ENCODE data around the gene DDX23.

The DDX23 gene

DNA sequence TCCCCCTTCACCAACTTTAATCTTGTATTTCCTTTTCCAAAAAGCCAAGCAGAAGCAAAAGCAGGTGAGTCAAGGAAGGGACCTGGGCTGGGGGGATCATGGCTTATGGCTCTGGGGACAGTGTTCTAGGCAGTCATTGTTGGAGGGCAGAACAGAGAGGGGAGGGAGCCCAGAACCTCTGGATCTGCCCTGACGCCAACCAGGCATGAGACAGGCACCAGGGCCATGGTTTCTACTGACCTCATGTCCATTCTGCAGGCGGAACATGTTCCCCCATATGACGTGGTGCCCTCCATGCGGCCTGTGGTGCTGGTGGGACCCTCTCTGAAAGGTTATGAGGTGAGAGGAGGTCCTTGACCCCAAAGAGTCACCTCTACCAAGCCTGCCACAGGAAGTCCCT is 27.1 kb downstream of the DDX23 start:
- no peak for DNase-seq

DNA sequence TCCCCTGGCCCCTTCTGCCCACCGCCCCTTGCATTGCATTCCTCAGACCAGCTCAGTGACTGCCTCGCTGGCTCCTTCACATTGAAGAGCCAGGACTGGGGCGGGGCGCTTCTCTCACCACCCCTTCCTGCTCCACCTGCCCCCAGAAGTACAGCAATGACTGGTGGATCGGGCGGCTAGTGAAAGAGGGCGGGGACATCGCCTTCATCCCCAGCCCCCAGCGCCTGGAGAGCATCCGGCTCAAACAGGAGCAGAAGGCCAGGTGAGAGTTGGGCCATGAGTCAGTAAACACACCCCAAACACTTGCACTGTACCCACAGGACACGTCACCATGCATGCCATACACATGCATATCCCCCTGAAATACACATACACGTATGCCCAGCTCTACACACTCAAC is 27.9 kb downstream of the DDX23 start:
- DNase-seq, result no peak

DNA sequence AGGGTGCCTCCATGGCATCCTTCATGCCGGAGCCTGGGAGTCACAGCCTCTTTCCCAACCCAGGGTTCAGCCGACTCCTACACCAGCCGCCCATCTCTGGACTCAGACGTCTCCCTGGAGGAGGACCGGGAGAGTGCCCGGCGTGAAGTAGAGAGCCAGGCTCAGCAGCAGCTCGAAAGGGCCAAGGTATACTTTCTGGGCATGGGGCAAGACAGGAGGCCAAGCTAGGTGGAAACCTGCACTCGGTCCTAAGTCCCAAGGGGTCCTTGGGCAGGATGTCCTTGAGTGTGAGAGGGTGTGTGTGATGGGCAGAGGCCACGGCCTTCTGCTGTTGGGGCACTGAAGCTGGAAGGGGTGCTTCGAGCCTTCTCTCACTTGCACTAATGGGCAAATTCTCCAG is 28.7 kb downstream of the DDX23 start:
- no peak for DNase-seq

DNA sequence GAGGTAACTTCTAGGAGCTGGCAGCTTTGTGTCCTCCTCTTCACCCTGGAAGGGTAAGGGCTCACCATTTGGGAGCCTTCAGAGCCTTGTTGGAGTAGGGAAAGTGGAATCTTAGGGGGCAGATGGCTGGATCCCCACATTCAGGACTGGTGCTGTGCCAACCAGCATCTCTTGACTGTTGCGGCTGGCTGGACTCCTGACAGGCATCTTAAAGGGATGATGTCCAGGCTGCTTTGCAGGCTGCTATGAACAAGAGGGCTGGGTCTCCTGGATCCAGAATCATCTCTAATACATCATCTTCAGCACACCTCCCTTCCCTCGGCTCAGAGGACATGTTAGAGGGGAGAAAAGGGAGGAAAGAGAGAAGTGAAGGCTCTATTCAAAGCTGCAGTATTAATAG is 29.3 kb downstream of the DDX23 start:
- DNase-seq, result no peak

DNA sequence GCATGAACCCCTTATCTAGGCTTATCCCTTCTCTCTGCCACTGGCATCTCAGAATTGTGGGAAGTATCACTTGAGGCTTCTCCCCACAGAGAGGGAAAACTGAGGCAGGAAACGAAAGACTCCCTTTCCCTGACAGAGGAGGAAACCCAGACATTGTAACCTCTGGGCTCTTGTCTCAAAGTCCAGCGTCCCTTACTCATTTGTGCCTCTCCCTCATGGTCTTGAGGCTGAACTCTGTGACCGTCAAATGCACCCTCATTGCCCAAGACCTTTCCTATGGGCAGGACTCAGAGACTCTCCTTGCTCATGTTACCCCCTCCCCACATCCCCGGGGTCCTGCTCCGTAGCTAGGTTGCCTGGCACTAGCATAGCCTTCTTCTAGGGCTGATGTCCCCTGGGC is 29.8 kb downstream of the DDX23 start:
- DNase-seq, result no peak

DNA sequence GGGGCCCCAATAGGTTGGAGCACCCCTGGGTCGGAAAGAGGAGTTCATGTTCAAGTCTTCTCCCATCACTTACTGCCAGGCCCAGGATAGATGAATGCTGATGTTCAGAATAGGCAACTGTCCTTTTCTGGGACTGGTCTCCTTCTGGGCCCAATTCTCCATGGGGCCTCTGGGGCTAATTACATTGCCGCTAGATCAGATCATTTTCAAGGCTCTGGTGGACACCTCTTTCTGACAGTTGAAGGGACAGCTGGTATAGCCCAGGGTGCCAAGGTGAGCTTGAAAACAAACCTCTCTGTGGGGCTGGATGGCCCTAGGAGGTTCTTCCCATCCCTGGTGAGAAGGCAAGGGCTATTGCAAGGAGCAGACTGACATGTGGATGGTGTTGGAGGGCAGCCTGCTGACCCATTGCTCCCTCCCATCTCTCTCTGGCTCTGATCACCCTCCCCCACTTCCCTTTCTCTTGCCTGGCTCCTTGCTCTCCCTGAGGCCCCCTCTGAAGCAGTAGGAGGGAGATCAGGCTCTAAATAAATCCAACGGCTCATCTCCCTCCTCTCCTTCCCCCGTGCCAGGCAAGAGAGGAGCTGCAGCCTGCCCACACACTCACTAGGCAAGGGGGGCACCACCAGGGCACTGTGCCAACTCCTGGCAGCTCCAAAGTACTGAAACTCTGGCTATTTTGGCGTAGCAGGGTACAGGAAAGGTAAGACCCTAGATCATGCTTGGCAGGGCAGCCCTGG is 31.8 kb downstream of the DDX23 start:
- peak in 11 of 56 donors; percentile 7 to 51 (median 11) for DNase-seq

DNA sequence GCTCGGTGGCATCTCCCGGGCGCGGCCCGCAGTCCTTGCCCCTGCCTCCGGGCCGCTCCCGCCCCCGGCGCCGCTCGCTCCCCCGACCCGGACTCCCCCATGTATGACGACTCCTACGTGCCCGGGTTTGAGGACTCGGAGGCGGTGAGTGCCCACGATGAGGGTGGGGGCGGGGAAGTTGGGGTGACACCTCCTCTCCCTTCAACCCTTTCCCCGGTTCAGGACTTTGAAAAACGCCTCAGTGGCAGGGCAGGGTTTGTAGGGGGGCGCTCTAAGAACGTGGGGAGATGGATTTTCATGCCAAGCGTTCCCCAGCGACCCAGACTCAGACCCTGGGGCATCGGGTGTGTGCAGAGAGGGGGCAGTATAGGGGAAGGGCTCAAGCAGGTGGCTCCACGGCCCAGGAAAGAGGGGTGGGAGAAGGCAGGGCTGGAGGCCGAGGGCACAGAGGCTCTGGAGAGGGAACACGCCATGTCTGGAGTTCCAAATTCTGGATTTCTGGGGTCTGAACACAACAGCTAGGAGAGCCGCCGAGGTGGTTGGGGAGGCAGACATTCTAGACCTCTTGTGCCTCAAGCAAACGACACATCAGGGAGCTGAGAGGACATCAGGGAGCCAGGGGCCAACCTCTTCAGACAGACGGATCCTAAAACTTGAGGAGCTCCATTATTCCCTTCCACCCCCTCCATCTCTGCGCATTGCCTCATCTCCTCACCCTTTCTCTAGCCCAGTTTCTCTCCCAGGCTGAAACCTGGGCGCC is 33.0 kb downstream of the DDX23 start:
- DNase-seq, result peak in 11 of 56 donors; percentile 10 to 60 (median 21)

DNA sequence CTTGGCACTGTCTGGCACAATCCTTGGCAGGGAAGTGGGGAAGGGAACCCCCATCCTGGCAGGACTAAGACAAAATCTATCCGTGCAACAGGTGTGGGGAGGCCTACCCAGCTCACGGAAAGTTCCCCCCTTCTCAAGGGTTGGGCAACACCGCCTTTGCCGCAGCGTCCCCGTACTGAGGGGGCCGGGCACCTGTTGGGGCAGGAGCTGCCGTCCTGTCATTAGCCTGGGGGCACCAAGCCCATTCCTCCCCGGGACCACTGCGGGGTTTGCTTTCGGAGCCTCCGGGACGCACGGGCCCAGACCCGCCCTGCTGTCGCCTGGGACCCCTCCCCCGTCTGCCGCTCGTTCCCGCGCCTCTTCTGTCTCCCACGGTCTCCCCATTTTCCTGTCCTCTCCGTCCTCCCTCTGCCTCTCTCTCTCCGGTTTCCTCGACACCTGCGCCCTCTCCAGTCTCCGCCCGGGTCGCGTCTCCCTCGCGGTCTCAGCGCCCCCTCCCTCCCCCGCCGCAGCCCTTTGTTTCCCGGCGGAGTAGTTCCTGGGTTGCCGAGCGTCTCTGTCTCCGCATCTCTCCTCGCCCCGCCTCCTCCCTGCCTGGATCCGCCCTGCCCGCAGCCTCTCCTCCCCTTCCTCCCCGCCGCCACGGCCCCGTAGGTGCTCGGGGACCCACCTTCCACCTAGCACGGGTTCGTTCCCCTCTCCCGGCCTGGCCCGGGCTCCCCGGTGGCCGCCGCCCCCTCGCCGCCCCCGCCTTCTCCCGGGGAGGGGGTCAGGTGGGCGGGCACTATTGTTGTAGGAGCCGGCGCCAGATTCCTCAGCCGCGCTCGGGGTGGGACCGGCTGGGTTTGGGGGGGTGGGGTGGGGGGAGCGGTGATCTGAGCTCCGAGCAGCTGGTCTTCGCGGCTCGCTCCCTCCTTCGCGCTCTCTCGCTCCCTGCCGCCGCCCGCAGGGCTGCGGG is 33.8 kb downstream of the DDX23 start, which contains the start of gene CACNB3:
TSS of gene CACNB3 (plus strand) at position 624 of the 958 bp plus-strand sequence. CDS start 434 bp downstream, outside the sequence.
- peak in 44 of 56 donors; percentile 5 to 91 (median 46) for DNase-seq

DNA sequence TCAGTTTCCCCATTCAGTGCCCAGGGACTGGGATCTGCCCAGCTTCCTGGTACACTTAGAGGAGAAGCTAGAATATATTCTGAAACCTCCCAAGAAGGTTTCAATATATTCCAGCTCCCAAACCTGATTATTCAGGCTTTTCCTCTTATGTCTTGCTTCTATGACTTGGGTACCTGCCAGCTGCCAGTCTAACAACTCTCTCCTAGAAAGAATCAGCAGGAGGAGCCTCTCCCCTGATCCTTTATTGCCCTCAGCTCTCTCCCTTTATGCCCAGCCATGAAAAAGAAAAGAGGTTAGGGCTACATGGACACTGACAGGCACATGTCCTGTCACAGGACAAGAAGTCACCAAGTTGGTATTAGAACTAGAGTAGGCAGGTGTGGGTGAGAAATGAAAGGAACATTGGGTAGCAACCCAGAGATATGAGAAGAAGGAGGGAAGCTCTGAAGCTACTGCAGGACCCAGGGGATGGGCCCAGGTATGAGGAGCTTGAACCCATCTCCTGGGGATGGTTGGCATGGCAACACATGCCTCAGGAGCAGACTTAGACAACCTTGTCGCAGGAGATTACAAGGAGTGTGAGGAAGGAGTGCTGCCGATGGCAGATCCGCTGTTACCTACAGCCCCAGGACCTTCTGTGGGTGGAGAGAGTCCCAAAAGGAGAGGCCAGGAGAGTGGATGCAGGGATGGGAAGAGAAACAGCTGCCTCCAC is 35.7 kb downstream of the DDX23 start:
- peak in 1 of 56 donors; percentile 2 for DNase-seq

DNA sequence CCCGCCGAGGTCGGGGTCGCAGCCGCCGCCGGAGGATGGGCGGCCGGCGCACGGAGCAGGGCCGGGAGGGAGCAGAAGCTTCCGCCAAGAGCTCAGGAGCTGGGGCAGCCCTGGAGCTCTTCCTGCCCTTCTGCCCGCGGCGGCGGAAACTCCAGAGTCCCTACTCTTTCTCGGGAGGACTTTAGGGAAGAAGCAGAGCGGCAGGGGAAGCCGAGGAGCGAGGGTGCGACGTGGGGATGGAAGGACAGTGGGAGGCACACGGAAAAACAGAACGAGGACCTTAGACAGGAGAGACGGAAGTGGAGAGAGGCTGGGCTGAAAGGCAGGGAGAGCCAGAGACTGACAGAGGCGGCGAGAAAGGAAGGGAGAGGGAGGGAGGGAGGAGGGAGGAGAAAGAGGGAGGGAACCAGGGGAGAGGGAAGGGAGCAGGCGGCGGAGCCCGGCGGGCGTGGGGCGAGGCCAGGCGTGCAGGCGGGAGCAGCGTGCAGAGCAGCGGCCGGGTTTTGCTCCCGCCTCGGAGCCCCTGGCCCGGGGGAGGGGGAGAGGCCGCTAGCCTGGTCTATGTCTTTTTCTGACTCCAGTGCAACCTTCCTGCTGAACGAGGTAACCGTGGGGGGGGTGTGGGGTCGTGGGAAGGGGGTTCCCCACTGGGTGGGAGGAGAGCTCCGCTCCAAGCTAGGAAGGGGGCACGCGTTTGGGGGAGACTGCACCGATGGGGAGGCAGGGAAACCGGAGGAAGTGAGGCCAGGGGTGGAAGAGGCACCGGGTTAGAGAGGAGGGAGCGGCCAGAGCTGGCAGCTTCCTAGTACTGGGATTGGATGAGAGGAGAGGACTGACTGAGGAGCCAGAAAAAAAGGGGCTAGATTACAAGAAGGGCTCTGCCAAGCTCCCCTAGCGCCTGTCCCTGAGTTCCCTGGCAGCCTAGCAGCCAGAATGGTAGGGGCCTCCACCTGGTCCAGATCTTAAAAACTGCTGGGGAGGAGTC is 36.5 kb downstream of the DDX23 start:
- DNase-seq, result peak in 43 of 56 donors; percentile 13 to 66 (median 44)

DNA sequence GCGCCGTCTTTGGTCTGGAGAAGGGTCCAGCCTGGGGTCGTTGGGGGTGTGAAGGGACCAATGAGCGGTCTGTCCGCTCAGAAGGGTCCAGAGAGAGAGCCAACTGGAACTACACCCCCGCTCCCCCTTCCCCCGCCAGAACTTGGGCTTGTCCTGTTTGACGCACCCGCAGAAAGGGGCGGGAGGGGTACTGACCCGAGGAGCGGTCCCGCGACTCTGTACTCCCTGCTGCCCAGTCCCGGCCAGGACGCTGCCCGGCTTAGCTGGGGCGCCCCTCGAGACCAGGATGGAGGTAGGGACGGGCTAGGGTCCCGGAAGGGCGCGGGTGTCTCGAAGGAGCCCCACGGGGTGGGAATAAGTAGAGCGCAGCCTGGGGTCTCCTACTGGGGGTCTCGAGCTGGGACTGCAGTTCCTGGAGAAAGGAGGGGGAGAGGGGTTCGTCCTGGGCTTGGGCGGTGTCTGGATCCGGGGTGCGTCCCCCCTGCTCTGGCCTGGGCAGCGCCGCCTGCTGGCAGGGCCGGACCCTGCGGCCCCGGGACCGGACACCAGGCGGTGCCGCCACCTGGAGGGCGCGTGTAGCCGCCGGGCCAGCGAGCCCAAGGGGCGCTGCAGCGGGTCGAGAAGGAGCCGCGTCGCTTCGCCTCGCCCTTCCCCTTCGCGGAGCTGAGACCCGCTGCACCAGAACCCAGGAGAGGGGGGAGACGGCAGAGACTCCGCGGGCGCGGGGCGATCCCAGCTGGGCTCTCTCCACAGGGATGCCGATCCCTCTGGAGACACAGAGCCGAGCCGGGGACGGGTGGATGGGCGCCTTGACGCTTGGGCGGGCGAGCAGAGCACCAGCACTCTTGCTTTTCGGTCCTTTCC is 37.5 kb downstream of the DDX23 start:
- peak in 43 of 56 donors; percentile 11 to 77 (median 39) for DNase-seq

DNA sequence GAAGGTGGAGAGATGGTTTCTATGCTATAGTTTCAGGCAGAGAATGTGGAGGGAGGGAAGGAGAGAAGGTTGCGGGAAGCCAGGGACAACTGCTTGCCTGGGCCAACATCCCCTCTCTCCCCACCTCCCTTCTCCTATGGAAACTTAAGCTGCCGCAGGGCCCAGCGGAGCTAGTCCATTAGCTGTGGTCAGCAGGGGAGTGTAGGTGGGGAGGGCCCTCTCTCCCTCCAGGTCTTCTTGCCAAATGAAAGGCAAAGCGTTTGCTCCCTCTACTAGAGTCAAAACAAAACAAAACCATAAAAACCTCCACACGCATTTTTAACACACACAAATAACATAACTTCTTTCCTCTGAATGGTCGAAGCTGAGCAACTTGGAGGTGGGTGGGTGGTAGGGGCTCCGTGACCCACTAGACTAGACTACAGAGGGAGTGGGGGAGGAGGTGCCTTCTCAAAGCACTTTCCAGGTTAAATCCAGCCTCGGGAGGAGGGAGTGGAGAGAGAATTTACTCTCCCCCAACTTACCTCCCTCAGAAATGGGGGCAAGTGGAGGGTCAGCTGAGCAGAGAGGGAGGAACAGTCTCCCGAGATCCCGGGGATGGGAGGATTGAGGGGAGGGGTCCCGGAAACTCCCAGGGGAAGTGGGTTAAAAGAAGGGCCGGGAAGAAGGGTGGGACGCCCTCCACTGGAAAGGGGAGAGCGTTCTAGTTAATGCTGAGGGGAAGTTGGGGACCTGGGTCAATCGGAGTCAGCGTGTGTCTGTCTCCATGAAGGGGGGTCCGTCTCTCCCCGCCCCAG is 38.3 kb downstream of the DDX23 start:
- DNase-seq, result no peak

DNA sequence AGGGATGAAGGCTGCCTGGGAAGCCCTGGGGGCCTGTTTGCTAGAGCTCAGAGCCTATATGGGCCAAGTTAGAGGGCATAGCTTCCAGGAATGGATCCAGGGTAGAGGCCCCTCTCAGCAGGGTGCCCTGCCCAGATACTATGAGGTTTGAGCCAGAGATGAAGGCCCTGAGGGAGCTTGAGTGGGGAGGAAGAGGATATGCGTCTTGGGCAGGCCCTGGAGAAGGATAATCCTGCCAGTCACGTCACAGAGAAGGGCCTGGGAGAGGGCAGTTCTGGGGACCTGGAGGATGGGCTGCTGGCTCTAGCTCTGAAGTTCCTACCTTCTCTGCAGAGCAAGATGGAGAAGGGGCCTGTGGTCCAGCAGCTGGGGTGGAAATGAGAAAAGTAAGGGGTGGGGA is 39.6 kb downstream of the DDX23 start:
- no peak for DNase-seq

DNA sequence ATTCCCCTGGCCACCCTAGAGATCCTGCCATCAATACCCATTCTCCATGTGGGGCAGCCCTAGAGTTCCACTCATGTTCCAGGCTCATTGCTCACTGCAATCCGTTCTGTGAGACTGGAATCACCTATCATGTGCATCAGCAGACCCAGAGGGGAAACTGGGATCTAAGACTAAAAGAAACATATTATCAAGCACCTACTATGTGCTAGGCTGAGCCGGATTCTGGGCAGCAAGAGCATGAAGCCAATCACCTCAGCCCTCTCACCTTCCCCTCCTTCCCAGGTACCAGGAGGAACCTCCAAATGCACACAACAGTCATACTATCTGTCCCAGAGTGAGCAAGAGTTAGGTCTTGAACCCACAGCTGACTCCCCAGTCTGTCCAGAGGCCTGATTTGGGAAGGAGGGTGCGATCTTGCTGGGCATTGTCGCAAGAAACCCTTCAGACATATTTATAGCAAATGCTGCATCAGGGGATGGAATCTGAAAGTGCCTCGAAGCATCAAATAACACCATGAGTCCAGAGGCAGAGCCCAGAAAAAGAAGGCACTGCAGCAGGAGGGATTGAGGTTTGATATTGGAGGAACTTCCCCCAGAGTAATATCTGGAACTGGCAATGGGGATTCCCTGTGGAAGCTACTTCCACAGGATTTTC is 40.4 kb downstream of the DDX23 start:
- no peak for DNase-seq

DNA sequence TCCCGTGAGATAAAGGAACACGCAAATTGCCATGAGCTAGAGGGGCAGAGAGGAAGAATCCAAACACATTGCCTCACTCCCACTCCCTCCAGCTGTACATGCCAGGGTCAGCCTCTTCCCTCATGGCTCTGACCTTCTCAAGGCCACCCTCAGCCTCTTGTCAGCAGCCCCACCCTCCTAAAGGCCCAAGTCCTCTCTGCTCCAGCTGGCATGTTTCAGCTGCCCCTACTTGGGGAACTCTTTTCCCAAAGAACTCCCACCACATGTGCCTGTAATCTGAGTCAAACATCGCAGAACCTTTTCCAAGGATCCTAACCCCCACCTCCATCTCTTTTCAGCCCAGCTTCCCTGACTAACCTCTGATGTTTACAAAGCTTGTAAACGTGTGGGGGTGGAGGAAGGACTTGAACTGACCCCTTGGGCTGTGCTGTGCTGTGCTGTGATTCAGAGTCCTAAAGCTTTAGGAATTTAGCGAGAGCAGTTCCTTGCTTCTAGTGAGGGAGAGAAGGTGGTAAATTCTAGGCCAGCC is 41.0 kb downstream of the DDX23 start:
- no peak for DNase-seq

DNA sequence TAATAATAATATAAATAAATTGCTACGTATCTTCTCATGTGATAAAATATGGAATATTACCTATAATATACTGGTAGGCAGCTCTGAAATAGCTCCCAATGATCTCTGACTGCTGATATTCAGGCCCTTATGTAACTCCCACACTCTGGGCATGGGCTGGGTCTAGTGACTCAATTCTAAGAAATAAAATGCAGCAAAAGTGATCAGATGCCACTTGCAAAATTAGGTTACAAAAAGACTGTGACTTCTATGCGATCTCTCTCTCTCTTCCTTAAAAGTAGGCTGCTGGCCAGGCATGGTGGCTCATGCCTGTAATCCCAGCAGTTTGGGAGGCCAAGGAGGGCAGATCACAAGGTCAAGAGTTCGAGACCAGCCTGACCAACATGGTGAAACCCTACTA is 44.0 kb downstream of the DDX23 start:
- DNase-seq, result no peak

DNA sequence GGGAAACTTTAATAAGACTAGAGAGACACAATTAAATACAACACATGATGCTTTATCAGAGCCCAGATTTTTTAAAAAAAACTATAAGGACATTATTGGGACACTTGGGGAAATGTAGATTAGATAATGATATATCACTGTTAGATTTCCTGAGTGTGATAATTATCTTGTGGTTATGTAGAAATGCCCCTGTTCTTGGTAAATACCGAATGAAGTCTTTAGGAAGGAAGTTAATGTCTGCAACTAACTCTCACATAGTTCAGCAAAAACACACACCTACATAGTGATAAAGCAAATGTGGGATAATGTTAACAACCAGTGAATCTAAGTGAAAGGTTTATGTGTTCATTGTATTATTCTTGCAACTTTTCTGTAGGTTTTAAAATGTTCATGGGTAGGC is 48.3 kb downstream of the DDX23 start:
- no peak for DNase-seq
